CD14-positive monocyte (primary cell): ENCODE data around the gene HNRNPA2B1. TPM values are rescaled to one million over a fixed set of nuclear protein-coding genes. Genes with fewer than 3 reads are reported as not detected.

Experiments used
- DNase-seq, 3 donors: peaks; one replicate each; pipeline ENCODE4 v3.0.0-alpha.2; 2011 to 2022
- H2AFZ ChIP-seq: 2 replicates; pipeline ENCODE4 v1.6.0; 2012; ENCODE audit warnings: mild to moderate bottlenecking, low read depth, low read length, inconsistent platforms; ENCODE audit not compliant: insufficient read depth, poor library complexity, severe bottlenecking
- H3K27ac ChIP-seq, 2 donors: 1 replicate in 1 of 2; 2 replicates in 1 of 2; pipeline ENCODE4 v1.5.1; 2012 to 2013; ENCODE audit warnings: low read length in 2 of 2, control low read depth in 1 of 2, inconsistent platforms in 1 of 2, low read depth in 1 of 2, mild to moderate bottlenecking in 1 of 2
- H3K27me3 ChIP-seq, 2 donors: one replicate each; pipeline versions ENCODE4 v1.6.0 to v1.6.1; 2011 to 2013; ENCODE audit warnings: low read length in 2 of 2; ENCODE audit not compliant: control insufficient read depth in 2 of 2, insufficient read depth in 2 of 2
- H3K36me3 ChIP-seq, 2 donors: replicated peaks in 1 of 2; 1 replicate in 1 of 2; 2 replicates in 1 of 2; pipeline versions ENCODE4 v1.5.1 to v1.6.1; 2012 to 2013; ENCODE audit warnings: low read length in 2 of 2, control low read depth in 1 of 2, inconsistent platforms in 1 of 2, mild to moderate bottlenecking in 1 of 2; ENCODE audit not compliant: insufficient read depth in 2 of 2, control insufficient read depth in 1 of 2
- H3K4me1 ChIP-seq, 2 donors: 1 replicate in 1 of 2; 2 replicates in 1 of 2; pipeline versions ENCODE4 v1.5.1 to v1.6.1; 2012 to 2013; ENCODE audit warnings: low read length in 2 of 2, control low read depth in 1 of 2, inconsistent platforms in 1 of 2, mild to moderate bottlenecking in 1 of 2, moderate library complexity in 1 of 2; ENCODE audit not compliant: insufficient read depth in 2 of 2, control insufficient read depth in 1 of 2
- H3K4me2 ChIP-seq: replicated peaks from 2 replicates; pipeline ENCODE3; 2012; ENCODE audit warnings: low read length, moderate library complexity, mild to moderate bottlenecking; ENCODE audit not compliant: poor library complexity, severe bottlenecking; ENCODE audit errors: extremely low read depth
- H3K4me3 ChIP-seq, 3 experiments: fragments of 200-600 bp in 1 of 3; sonication (generic) in 1 of 3; replicated peaks in 1 of 3; 1 replicate in 2 of 3; 2 replicates in 1 of 3; pipeline ENCODE4 v1.5.1; 2011 to 2013; ENCODE audit warnings: low read length in 3 of 3, mild to moderate bottlenecking in 3 of 3, control low read depth in 2 of 3, low read depth in 2 of 3, inconsistent platforms in 1 of 3, moderate library complexity in 1 of 3
- H3K79me2 ChIP-seq: 2 replicates; pipeline ENCODE4 v1.6.0; 2012; ENCODE audit warnings: mild to moderate bottlenecking, control low read depth, inconsistent platforms, low read length, moderate library complexity; ENCODE audit not compliant: insufficient read depth
- H3K9ac ChIP-seq: 2 replicates; pipeline ENCODE4 v1.6.0; 2017; ENCODE audit warnings: low read length, mild to moderate bottlenecking; ENCODE audit not compliant: insufficient read depth, poor library complexity, severe bottlenecking
- H3K9me3 ChIP-seq, 2 donors: replicated peaks in 1 of 2; 1 replicate in 1 of 2; 2 replicates in 1 of 2; pipeline versions ENCODE4 v1.5.1 to v1.6.1; 2012 to 2013; ENCODE audit warnings: low read length in 2 of 2, control low read depth in 1 of 2; ENCODE audit not compliant: control insufficient read depth in 1 of 2, insufficient read depth in 1 of 2
- H4K20me1 ChIP-seq: 2 replicates; pipeline ENCODE4 v1.6.0; 2012; ENCODE audit warnings: mild to moderate bottlenecking, low read length, control low read depth, moderate library complexity; ENCODE audit not compliant: insufficient read depth
- H3K27ac Mint-ChIP-seq, 7 donors: one replicate each; pipeline ENCODE4 v1.8.0; 2020; ENCODE audit warnings: mild to moderate bottlenecking in 7 of 7, mixed read lengths in 7 of 7, moderate library complexity in 6 of 7, inconsistent platforms in 2 of 7
- H3K27me3 Mint-ChIP-seq, 3 donors: one replicate each; pipeline ENCODE4 v1.8.0; 2021 to 2022; ENCODE audit warnings: low read depth in 3 of 3, mild to moderate bottlenecking in 3 of 3, mixed read lengths in 3 of 3, moderate library complexity in 3 of 3, inconsistent platforms in 1 of 3
- H3K36me3 Mint-ChIP-seq, 2 donors: one replicate each; pipeline ENCODE4 v1.8.0; 2020; ENCODE audit warnings: mixed read lengths in 2 of 2, inconsistent platforms in 1 of 2, mild to moderate bottlenecking in 1 of 2
- H3K4me1 Mint-ChIP-seq: one replicate; pipeline ENCODE4 v1.8.0; 2020; ENCODE audit warnings: mild to moderate bottlenecking, mixed read lengths
- H3K4me3 Mint-ChIP-seq, 2 donors: one replicate each; pipeline ENCODE4 v1.8.0; 2020; ENCODE audit warnings: mild to moderate bottlenecking in 2 of 2, mixed read lengths in 2 of 2, moderate library complexity in 1 of 2
- H3K9me3 Mint-ChIP-seq, 7 donors: one replicate each; pipeline ENCODE4 v1.8.0; 2020 to 2022; ENCODE audit warnings: mixed read lengths in 7 of 7, mild to moderate bottlenecking in 6 of 7, moderate library complexity in 6 of 7, inconsistent platforms in 2 of 7
- CTCF ChIP-seq: fragments of 200-600 bp; IDR thresholded peaks from one replicate; pipeline ENCODE4 v1.8.0; 2022; ENCODE audit warnings: antibody characterized with exemption, mild to moderate bottlenecking
- WGBS: methylation state at CpG from one replicate; pipeline ENCODE4 v1.1.5; 2013; ENCODE audit warnings: missing lambda C conversion rate; ENCODE audit not compliant: insufficient coverage; 5-methylcytosine and 5-hydroxymethylcytosine counted together
- intact Hi-C, 2 donors: fragments of 100-400 bp; cut with micrococcal nuclease; formaldehyde crosslinking; loops; one replicate each; pipeline versions ENCODE4 v1.15.0 to v1.15.1; 2023
- polyA plus RNA-seq, 3 donors: library from polyadenylated mRNA; depleted of rRNA in 1 of 3; unstranded in 2 of 3; stranded (reverse) in 1 of 3; fragments of 300-500 nt in 2 of 3; fragments of >200 nt in 1 of 3; fragmentation: Illumina TruSeq in 2 of 3; gene quantifications; 1 replicate in 2 of 3; 2 replicates in 1 of 3; pipeline ENCODE4 v1.2.3, GENCODE V29; 2012 to 2021

The HNRNPA2B1 gene
- polyA plus RNA-seq, 3 donors: 249 to 391 (median 269) TPM

- Histone ChIP-seq H3K27me3 (no peaks in the 10 kb centered on the region), H3K27ac (peak within 1 kb of the TSS; percentile 89 to 93), H3K9me3 (no peaks in the 10 kb centered on the region), H3K4me1 (peaks cover 38 to 47% of the 10 kb centered on the region in 2 donors), H3K4me2 (peak within 1 kb of the TSS; percentile 84), H3K36me3 (peaks cover 14 to 20% of the 10 kb centered on the region in 2 donors), H3K9ac (peak within 1 kb of the TSS; percentile 91), H3K4me3 (peak within 1 kb of the TSS; percentile 65 to 99 (median 67)), H3K79me2 (peaks cover 91% of the 10 kb centered on the region), H4K20me1 (peaks cover 73% of the 10 kb centered on the region), H2AFZ (peak within 1 kb of the TSS; percentile 85)
- peak within 1 kb of the TSS; percentile 99 to 100 for H3K4me3 Mint-ChIP-seq
- intact Hi-C loops: loop anchor here (5.0 to 10.0 kb wide), 4 partner anchors 91 to 307 kb away; partner anchors contain the start of gene SNX10 (in 1 of the 2)
- 0% methylated on average over 54 of the region's 86 CpGs for WGBS
- no peak for TF ChIP-seq CTCF
- H3K4me1 Mint-ChIP-seq: peaks cover 43% of the 10 kb centered on the region
- peaks cover 0 to 6% (median 2%) of the 10 kb centered on the region in 7 donors for H3K9me3 Mint-ChIP-seq
- peaks cover 30 to 36% of the 10 kb centered on the region in 2 donors for H3K36me3 Mint-ChIP-seq
- DNase-seq: peak; percentile 67 to 78 (median 73)
- H3K27ac Mint-ChIP-seq: peak within 1 kb of the TSS; percentile 92 to 100 (median 100)
- H3K27me3 Mint-ChIP-seq: peaks cover 0 to 4% (median 2%) of the 10 kb centered on the region in 3 donors
These were observed 887 bp upstream of the HNRNPA2B1 start, which contains the start of gene CBX3 for GRCh38 chr7:26201247-26202018. TSS of gene CBX3 (plus strand) at chr7:26201745. CDS start at chr7:26202999, 1,254 bp downstream.

- Histone ChIP-seq H3K4me2 (peak overlapping the region; percentile 84), H3K4me1 (peaks cover 45 to 52% of the 10 kb centered on the region in 2 donors), H3K27me3 (no peaks in the 10 kb centered on the region)
These were observed 505 bp downstream of the HNRNPA2B1 start for GRCh38 chr7:26200038-26200443.

More at GRCh38 chr7:26200038-26200443, 505 bp downstream of the HNRNPA2B1 start:
- peak in 2 of 3 donors; percentile 62 to 72 for DNase-seq
- Histone ChIP-seq H3K9ac (peak overlapping the region; percentile 91), H4K20me1 (peaks cover 73% of the 10 kb centered on the region), H2AFZ (no peak overlapping the region), H3K27ac (peak overlapping the region; percentile 89 to 93), H3K79me2 (peaks cover 91% of the 10 kb centered on the region), H3K9me3 (no peaks in the 10 kb centered on the region), H3K4me3 (peak overlapping the region; percentile 65 to 99 (median 67)), H3K36me3 (peaks cover 23% of the 10 kb centered on the region in 2 donors)
- Mint-ChIP-seq H3K36me3 (peaks cover 37 to 39% of the 10 kb centered on the region in 2 donors), H3K27me3 (peaks cover 0 to 4% (median 2%) of the 10 kb centered on the region in 3 donors), H3K27ac (peak overlapping the region; percentile 92 to 100 (median 100)), H3K4me3 (peak overlapping the region; percentile 99 to 100), H3K9me3 (peaks cover 0 to 6% (median 2%) of the 10 kb centered on the region in 7 donors), H3K4me1 (peaks cover 46% of the 10 kb centered on the region)
- intact Hi-C loops: loop anchor here (5.0 to 10.0 kb wide), 4 partner anchors 92 to 305 kb away; partner anchors contain the start of gene SNX10 (in 1 of the 2)
- no peak for TF ChIP-seq CTCF
- 0% methylated on average over 8 of the region's 29 CpGs for WGBS
